ENCODE results near the gene HDAC11. TPM values are rescaled to one million over a fixed set of nuclear protein-coding genes. Genes with fewer than 3 reads are reported as not detected.

Gene HDAC11
- total RNA-seq, 1 experiment from 2014 or later = 1.0 TPM

DNA sequence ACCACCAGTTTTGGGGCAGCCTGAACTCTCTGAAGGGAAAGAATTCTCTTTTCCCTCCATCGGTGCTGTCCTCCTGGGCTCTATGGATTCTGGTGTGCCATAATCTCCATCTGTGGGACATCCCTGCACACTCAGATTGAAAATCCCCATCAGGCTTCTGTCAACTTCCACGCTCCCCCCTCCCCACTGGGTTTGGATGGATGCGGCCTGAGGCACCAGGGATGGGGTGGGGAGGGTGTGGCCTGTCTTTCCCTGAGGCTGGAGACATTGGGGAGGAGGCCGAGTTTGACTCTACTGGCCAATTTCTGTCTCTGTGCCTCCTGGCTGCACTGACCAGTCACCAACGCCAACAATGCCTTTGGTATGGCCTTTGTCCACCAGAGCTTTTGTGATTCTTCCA, 52.5 kb downstream of the HDAC11 start:
- Histone ChIP-seq H3K27ac (ENCODE audit: low read depth, low read length, poor library complexity, severe bottlenecking) (no peak overlapping the region), H3K4me3 (ENCODE audit: low read depth, low read length, poor library complexity, severe bottlenecking) (no peak overlapping the region), H3K36me3 (ENCODE audit: insufficient read depth, low read length, poor library complexity, severe bottlenecking) (no peaks in the 10 kb centered on the region), H3K9me3 (ENCODE audit: low read depth, low read length, poor library complexity, severe bottlenecking) (no peaks in the 10 kb centered on the region), H3K27me3 (replicated peaks; ENCODE audit: insufficient read depth, low read depth, low read length, poor library complexity) (no peaks in the 10 kb centered on the region), H3K4me1 (ENCODE audit: insufficient read depth, low read length, poor library complexity, severe bottlenecking) (peaks cover 4% of the 10 kb centered on the region)
- intact Hi-C loops (cut with micrococcal nuclease; ENCODE audit: unreplicated experiment) = no loop called here
- POLR2A ChIA-PET (ENCODE audit: low non-redundant PET) = interaction anchor here (0.6 kb wide), 1 partner anchor 1799 kb away, joined by 6 read pairs; no protein-coding TSS in a partner anchor
- CTCF ChIA-PET = no interaction called here
- TF ChIP-seq EZH2 (IDR thresholded peaks at IDR 0.05; ENCODE audit: borderline replicate concordance, low read depth, low read length, poor library complexity, severe bottlenecking) = no peak
- TF ChIP-seq, protein P1, sequence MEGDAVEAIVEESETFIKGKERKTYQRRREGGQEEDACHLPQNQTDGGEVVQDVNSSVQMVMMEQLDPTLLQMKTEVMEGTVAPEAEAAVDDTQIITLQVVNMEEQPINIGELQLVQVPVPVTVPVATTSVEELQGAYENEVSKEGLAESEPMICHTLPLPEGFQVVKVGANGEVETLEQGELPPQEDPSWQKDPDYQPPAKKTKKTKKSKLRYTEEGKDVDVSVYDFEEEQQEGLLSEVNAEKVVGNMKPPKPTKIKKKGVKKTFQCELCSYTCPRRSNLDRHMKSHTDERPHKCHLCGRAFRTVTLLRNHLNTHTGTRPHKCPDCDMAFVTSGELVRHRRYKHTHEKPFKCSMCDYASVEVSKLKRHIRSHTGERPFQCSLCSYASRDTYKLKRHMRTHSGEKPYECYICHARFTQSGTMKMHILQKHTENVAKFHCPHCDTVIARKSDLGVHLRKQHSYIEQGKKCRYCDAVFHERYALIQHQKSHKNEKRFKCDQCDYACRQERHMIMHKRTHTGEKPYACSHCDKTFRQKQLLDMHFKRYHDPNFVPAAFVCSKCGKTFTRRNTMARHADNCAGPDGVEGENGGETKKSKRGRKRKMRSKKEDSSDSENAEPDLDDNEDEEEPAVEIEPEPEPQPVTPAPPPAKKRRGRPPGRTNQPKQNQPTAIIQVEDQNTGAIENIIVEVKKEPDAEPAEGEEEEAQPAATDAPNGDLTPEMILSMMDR (conservative IDR thresholded peaks at IDR 0.05; ENCODE audit: low read depth, low read length) = no peak
- no peak for DNase-seq (ENCODE audit: low spot score)
- no TSS peak for BruUV-seq (replicated peaks)

DNA sequence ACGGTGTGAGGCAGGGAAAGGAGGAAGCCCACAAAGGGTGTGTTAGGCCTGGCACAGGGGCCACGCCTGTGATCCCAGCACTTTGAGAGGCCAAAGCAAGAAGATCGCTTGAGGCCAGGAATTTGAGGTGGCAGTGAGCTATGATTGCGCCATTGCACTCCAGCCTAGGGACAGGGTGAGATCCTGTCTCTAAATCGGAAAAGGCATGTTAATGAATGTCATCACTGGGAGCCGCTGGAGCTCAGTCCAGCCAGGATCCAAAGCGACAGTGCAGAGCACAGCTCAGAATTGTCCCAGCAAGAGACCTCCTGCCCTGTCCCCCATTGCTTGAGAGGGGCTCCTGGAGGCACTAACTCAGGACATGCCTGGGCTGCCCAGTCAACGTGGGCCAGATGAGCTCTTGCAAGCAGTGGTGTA, 53.8 kb downstream of the HDAC11 start:
- H3K36me3 ChIP-seq (ENCODE audit: insufficient read depth, low read length, poor library complexity, severe bottlenecking) = no peaks in the 10 kb centered on the region
- no peak overlapping the region for H3K4me3 ChIP-seq (ENCODE audit: low read depth, low read length, poor library complexity, severe bottlenecking)
- intact Hi-C loops (cut with micrococcal nuclease; ENCODE audit: unreplicated experiment) = no loop called here
- H3K4me1 ChIP-seq (ENCODE audit: insufficient read depth, low read length, poor library complexity, severe bottlenecking) = peaks cover 4% of the 10 kb centered on the region
- TF ChIP-seq, protein P1 (conservative IDR thresholded peaks at IDR 0.05; ENCODE audit: low read depth, low read length) = no peak
- no peak for TF ChIP-seq EZH2 (IDR thresholded peaks at IDR 0.05; ENCODE audit: borderline replicate concordance, low read depth, low read length, poor library complexity, severe bottlenecking)
- ChIA-PET POLR2A (ENCODE audit: low non-redundant PET) (no interaction called here), CTCF (no interaction called here)
- no peaks in the 10 kb centered on the region for H3K9me3 ChIP-seq (ENCODE audit: low read depth, low read length, poor library complexity, severe bottlenecking)
- no peak overlapping the region for H3K27ac ChIP-seq (ENCODE audit: low read depth, low read length, poor library complexity, severe bottlenecking)
- no peak for DNase-seq (ENCODE audit: low spot score)
- no TSS peak for BruUV-seq (replicated peaks)
- H3K27me3 ChIP-seq (replicated peaks; ENCODE audit: insufficient read depth, low read depth, low read length, poor library complexity) = no peaks in the 10 kb centered on the region

DNA sequence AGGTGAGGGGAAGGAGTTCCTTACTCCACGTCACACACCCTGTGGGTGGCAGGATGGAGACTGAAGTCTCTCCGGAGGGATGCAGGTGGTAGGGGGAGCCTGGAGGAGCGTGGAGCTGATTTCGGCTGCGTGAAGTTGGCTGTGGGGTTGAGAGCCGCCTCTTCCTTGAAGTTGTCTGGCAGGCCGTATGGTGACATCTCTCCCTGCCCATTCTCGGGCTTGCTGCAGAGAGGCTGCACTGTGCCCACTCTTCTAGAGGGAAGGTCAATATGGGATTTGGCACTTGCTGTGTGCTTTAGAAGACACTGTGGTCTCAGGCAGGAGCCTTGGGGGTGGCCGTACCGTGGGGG, 55.4 kb downstream of the HDAC11 start:
- Histone ChIP-seq H3K4me3 (ENCODE audit: low read depth, low read length, poor library complexity, severe bottlenecking) (no peak overlapping the region), H3K27ac (ENCODE audit: low read depth, low read length, poor library complexity, severe bottlenecking) (no peak overlapping the region), H3K9me3 (ENCODE audit: low read depth, low read length, poor library complexity, severe bottlenecking) (no peaks in the 10 kb centered on the region), H3K4me1 (ENCODE audit: insufficient read depth, low read length, poor library complexity, severe bottlenecking) (peaks cover 4% of the 10 kb centered on the region), H3K36me3 (ENCODE audit: insufficient read depth, low read length, poor library complexity, severe bottlenecking) (no peaks in the 10 kb centered on the region), H3K27me3 (replicated peaks; ENCODE audit: insufficient read depth, low read depth, low read length, poor library complexity) (no peaks in the 10 kb centered on the region)
- DNase-seq (ENCODE audit: low spot score) = no peak
- ChIA-PET POLR2A (ENCODE audit: low non-redundant PET) (no interaction called here), CTCF (no interaction called here)
- intact Hi-C loops (cut with micrococcal nuclease; ENCODE audit: unreplicated experiment) = no loop called here
- TF ChIP-seq, protein P1 (conservative IDR thresholded peaks at IDR 0.05; ENCODE audit: low read depth, low read length) = no peak
- TF ChIP-seq EZH2 (IDR thresholded peaks at IDR 0.05; ENCODE audit: borderline replicate concordance, low read depth, low read length, poor library complexity, severe bottlenecking) = no peak
- no TSS peak for BruUV-seq (replicated peaks)
